T-cell (primary cell): ENCODE data around the gene ATOX1. TPM values are rescaled to one million over a fixed set of nuclear protein-coding genes. Genes with fewer than 3 reads are reported as not detected.

Source experiments
- ATAC-seq, 4 experiments: fragments of 200-7000 bp in 3 of 4; fragments of 150-1000 bp in 1 of 4; cut with Tn5 transposase; replicated peaks in 1 of 4; 1 replicate in 3 of 4; 2 replicates in 1 of 4; pipeline ENCODE4 v1.10.0; 2021; ENCODE audit warnings: moderate library complexity in 3 of 4, mild to moderate bottlenecking in 2 of 4, moderate number of reproducible peaks in 1 of 4
- CTCF ChIA-PET, 2 donors: fragments of 300-600 bp; sonication (Branson Sonifier 250); formaldehyde crosslinking; loops; one replicate each; lab custom pipeline; 2022; ENCODE audit warnings: antibody characterized with exemption in 2 of 2; lab: Charles Lee
- POLR2A ChIA-PET, 2 donors: fragments of 300-600 bp; sonication (Branson Sonifier 250); formaldehyde crosslinking; loops; one replicate each; lab custom pipeline; 2022; ENCODE audit warnings: antibody characterized with exemption in 2 of 2; lab: Charles Lee
- DNase-seq, 35 experiments: peaks; one replicate each; pipeline versions ENCODE4 v3.0.0 to v3.0.0-alpha.2; 2013 to 2023
- H3K27ac ChIP-seq: one replicate; pipeline ENCODE4 v1.5.1; 2013; ENCODE audit warnings: low read length
- H3K27me3 ChIP-seq, 2 experiments: replicated peaks in 1 of 2; 1 replicate in 1 of 2; 2 replicates in 1 of 2; pipeline versions ENCODE4 v1.6.1 to v1.7.0; 2013; ENCODE audit warnings: low read length in 1 of 2, mixed read lengths in 1 of 2; ENCODE audit not compliant: control insufficient read depth in 2 of 2, insufficient read depth in 2 of 2; ENCODE audit errors: extremely low read depth in 1 of 2
- H3K36me3 ChIP-seq, 2 donors: 1 replicate in 1 of 2; 2 replicates in 1 of 2; pipeline versions ENCODE4 v1.6.1 to v1.7.0; 2013; ENCODE audit warnings: low read length in 1 of 2; ENCODE audit not compliant: control insufficient read depth in 2 of 2, insufficient read depth in 1 of 2; ENCODE audit errors: extremely low read depth in 1 of 2
- H3K4me1 ChIP-seq, 2 experiments: 1 replicate in 1 of 2; 2 replicates in 1 of 2; pipeline versions ENCODE4 v1.6.1 to v1.7.0; 2013; ENCODE audit warnings: low read length in 2 of 2, mixed read lengths in 1 of 2; ENCODE audit not compliant: insufficient read depth in 2 of 2, control insufficient read depth in 1 of 2; ENCODE audit errors: extremely low read depth in 1 of 2
- H3K4me3 ChIP-seq, 2 donors: 1 replicate in 1 of 2; 2 replicates in 1 of 2; pipeline versions ENCODE4 v1.5.1 to v1.7.0; 2013; ENCODE audit warnings: mild to moderate bottlenecking in 2 of 2, low read length in 1 of 2, moderate library complexity in 1 of 2; ENCODE audit not compliant: control insufficient read depth in 1 of 2; ENCODE audit errors: extremely low read depth in 1 of 2
- H3K9me3 ChIP-seq: 2 replicates; pipeline ENCODE4 v1.7.0; 2013
- H3K27ac Mint-ChIP-seq, 2 donors: one replicate each; pipeline ENCODE4 v1.8.0; 2020 to 2021; ENCODE audit warnings: mild to moderate bottlenecking in 2 of 2, mixed read lengths in 2 of 2
- H3K27me3 Mint-ChIP-seq, 2 donors: one replicate each; pipeline ENCODE4 v1.8.0; 2021 to 2022; ENCODE audit warnings: mixed read lengths in 2 of 2
- H3K36me3 Mint-ChIP-seq: one replicate; pipeline ENCODE4 v1.8.0; 2021; ENCODE audit warnings: mixed read lengths
- H3K4me1 Mint-ChIP-seq, 3 donors: one replicate each; pipeline ENCODE4 v1.8.0; 2020 to 2022; ENCODE audit warnings: mixed read lengths in 3 of 3, mild to moderate bottlenecking in 1 of 3
- H3K4me3 Mint-ChIP-seq, 3 donors: one replicate each; pipeline ENCODE4 v1.8.0; 2020 to 2022; ENCODE audit warnings: mild to moderate bottlenecking in 3 of 3, mixed read lengths in 3 of 3, moderate library complexity in 3 of 3
- H3K9me3 Mint-ChIP-seq, 3 donors: one replicate each; pipeline ENCODE4 v1.8.0; 2020 to 2022; ENCODE audit warnings: mixed read lengths in 3 of 3
- WGBS: methylation state at CpG from one replicate; pipeline ENCODE4 v1.1.5; 2013; ENCODE audit warnings: missing lambda C conversion rate; ENCODE audit not compliant: insufficient coverage; 5-methylcytosine and 5-hydroxymethylcytosine counted together
- total RNA-seq, 35 experiments: library from RNA in 6 of 35; stranded (reverse) in 6 of 35; fragments of 120-200 nt in 1 of 35; gene quantifications; one replicate each; pipeline versions ENCODE4 v1.2.1 to v1.2.4 and lab custom pipeline; 2013 to 2026

Gene ATOX1
- total RNA-seq, 5 donors from 2014 or later (not counting 1 experiment from before 2014, with no cell fraction given): 21.4 to 33.8 (median 30.9) TPM

- CTCF ChIA-PET: interaction anchor here in 1 of 2 donors (0.9 to 1.8 kb wide), 2 partner anchors 14 to 17 kb away, joined by 3 read pairs; no protein-coding TSS in a partner anchor
- H3K4me1 Mint-ChIP-seq: peaks cover 0 to 2% (median 0%) of the 10 kb centered on the region in 3 donors
- H3K27ac Mint-ChIP-seq: no peak overlapping the region
- Histone ChIP-seq H3K9me3 (no peaks in the 10 kb centered on the region), H3K4me3 (no peak overlapping the region), H3K4me1 (no peaks in the 10 kb centered on the region), H3K36me3 (no peaks in the 10 kb centered on the region), H3K27me3 (no peaks in the 10 kb centered on the region), H3K27ac (no peak overlapping the region)
- H3K4me3 Mint-ChIP-seq: no peak overlapping the region
- ATAC-seq: no peak
- DNase-seq: no peak
- H3K9me3 Mint-ChIP-seq: no peaks in the 10 kb centered on the region
- H3K27me3 Mint-ChIP-seq: no peaks in the 10 kb centered on the region
- H3K36me3 Mint-ChIP-seq: peaks cover 5% of the 10 kb centered on the region
- POLR2A ChIA-PET: interaction anchor here in 1 of 2 donors (0.7 kb wide), 1 partner anchor 13 kb away, joined by 4 read pairs; no protein-coding TSS in a partner anchor
These were observed 36.5 kb downstream of the ATOX1 start for GRCh38 chr5:151721812-151722391.

GRCh38 chr5:151721087-151721646, 37.3 kb downstream of the ATOX1 start:
- no peak for ATAC-seq
- POLR2A ChIA-PET: no interaction called here
- H3K27ac Mint-ChIP-seq: no peak overlapping the region

GRCh38 chr5:151720215-151720614, 38.2 kb downstream of the ATOX1 start:
- no peak overlapping the region for H3K4me3 ChIP-seq
- no peaks in the 10 kb centered on the region for H3K9me3 ChIP-seq
- H3K4me1 Mint-ChIP-seq: peaks cover 0 to 2% (median 0%) of the 10 kb centered on the region in 3 donors
- H3K27me3 ChIP-seq: no peaks in the 10 kb centered on the region
- ChIA-PET CTCF (interaction anchor here in 1 of 2 donors (1.8 kb wide), 1 partner anchor 13 kb away, joined by 3 read pairs; no protein-coding TSS in a partner anchor), POLR2A (no interaction called here)
- no peaks in the 10 kb centered on the region for H3K27me3 Mint-ChIP-seq
- WGBS: 75% methylated on average over 1 of the region's 2 CpGs
- no peak overlapping the region for H3K27ac ChIP-seq
- no peaks in the 10 kb centered on the region for H3K4me1 ChIP-seq
- no peaks in the 10 kb centered on the region for H3K9me3 Mint-ChIP-seq
- ATAC-seq (no peak), DNase-seq (no peak)
- peaks cover 7% of the 10 kb centered on the region for H3K36me3 Mint-ChIP-seq
- H3K27ac Mint-ChIP-seq: no peak overlapping the region
- no peak overlapping the region for H3K4me3 Mint-ChIP-seq
- H3K36me3 ChIP-seq: no peaks in the 10 kb centered on the region

More at GRCh38 chr5:151721087-151721646, 37.3 kb downstream of the ATOX1 start:
- Mint-ChIP-seq H3K4me1 (peaks cover 0 to 2% (median 0%) of the 10 kb centered on the region in 3 donors), H3K9me3 (no peaks in the 10 kb centered on the region), H3K27me3 (no peaks in the 10 kb centered on the region), H3K4me3 (no peak overlapping the region), H3K36me3 (peaks cover 5% of the 10 kb centered on the region)
- Histone ChIP-seq H3K27me3 (no peaks in the 10 kb centered on the region), H3K27ac (no peak overlapping the region), H3K9me3 (no peaks in the 10 kb centered on the region), H3K4me3 (no peak overlapping the region), H3K4me1 (no peaks in the 10 kb centered on the region), H3K36me3 (no peaks in the 10 kb centered on the region)
- WGBS: 50% methylated on average over 1 of the region's 3 CpGs
- CTCF ChIA-PET: interaction anchor here in 1 of 2 donors (0.5 to 1.8 kb wide), 3 partner anchors 14 to 300 kb away, joined by 3 read pairs; no protein-coding TSS in a partner anchor
- no peak for DNase-seq

- ATAC-seq (no peak), DNase-seq (peak in 1 of 35 experiments; percentile 11)
- POLR2A ChIA-PET: interaction anchor here in 1 of 2 donors (0.6 kb wide), 1 partner anchor 9 kb away, joined by 5 read pairs; no protein-coding TSS in a partner anchor
- H3K4me3 ChIP-seq: no peak overlapping the region
- Mint-ChIP-seq H3K36me3 (peaks cover 8% of the 10 kb centered on the region), H3K27ac (no peak overlapping the region), H3K4me1 (peaks cover 0 to 2% (median 0%) of the 10 kb centered on the region in 3 donors), H3K27me3 (peaks cover 0 to 4% of the 10 kb centered on the region in 2 donors), H3K4me3 (no peak overlapping the region), H3K9me3 (no peaks in the 10 kb centered on the region)
- 100% methylated on average over 1 of the region's 6 CpGs for WGBS
- CTCF ChIA-PET: no interaction called here
- H3K9me3 ChIP-seq: no peaks in the 10 kb centered on the region
- H3K27ac ChIP-seq: no peak overlapping the region
- no peaks in the 10 kb centered on the region for H3K27me3 ChIP-seq
- H3K36me3 ChIP-seq: no peaks in the 10 kb centered on the region
- H3K4me1 ChIP-seq: no peaks in the 10 kb centered on the region
These were observed 39.0 kb downstream of the ATOX1 start for GRCh38 chr5:151719228-151720000.

GRCh38 chr5:151718646-151719045, 39.8 kb downstream of the ATOX1 start:
- peaks cover 0 to 2% (median 0%) of the 10 kb centered on the region in 3 donors for H3K4me1 Mint-ChIP-seq
- no peaks in the 10 kb centered on the region for H3K9me3 Mint-ChIP-seq
- no peak for ATAC-seq
- H3K36me3 ChIP-seq: no peaks in the 10 kb centered on the region
- no peak overlapping the region for H3K27ac ChIP-seq
- WGBS: 73% methylated on average over 3 of the region's 3 CpGs
- H3K27me3 ChIP-seq: no peaks in the 10 kb centered on the region
- CTCF ChIA-PET: no interaction called here
- DNase-seq: no peak
- H3K36me3 Mint-ChIP-seq: peaks cover 7% of the 10 kb centered on the region
- no peaks in the 10 kb centered on the region for H3K4me1 ChIP-seq
- peaks cover 0 to 4% of the 10 kb centered on the region in 2 donors for H3K27me3 Mint-ChIP-seq
- H3K27ac Mint-ChIP-seq: no peak overlapping the region
- H3K4me3 ChIP-seq: no peak overlapping the region
- H3K9me3 ChIP-seq: no peaks in the 10 kb centered on the region
- no peak overlapping the region for H3K4me3 Mint-ChIP-seq
- POLR2A ChIA-PET: no interaction called here

GRCh38 chr5:151718153-151718552, 40.3 kb downstream of the ATOX1 start:
- Histone ChIP-seq H3K4me1 (no peaks in the 10 kb centered on the region), H3K9me3 (no peaks in the 10 kb centered on the region), H3K4me3 (no peak overlapping the region), H3K27me3 (no peaks in the 10 kb centered on the region), H3K27ac (no peak overlapping the region), H3K36me3 (no peaks in the 10 kb centered on the region)
- no peak overlapping the region for H3K4me3 Mint-ChIP-seq
- no CpG with 5 or more reads among the region's 2 CpGs for WGBS
- peaks cover 7% of the 10 kb centered on the region for H3K36me3 Mint-ChIP-seq
- CTCF ChIA-PET: no interaction called here
- H3K27ac Mint-ChIP-seq: no peak overlapping the region
- H3K4me1 Mint-ChIP-seq: peaks cover 0 to 2% (median 0%) of the 10 kb centered on the region in 3 donors
- POLR2A ChIA-PET: no interaction called here
- no peaks in the 10 kb centered on the region for H3K9me3 Mint-ChIP-seq
- DNase-seq (no peak), ATAC-seq (no peak)
- H3K27me3 Mint-ChIP-seq: peaks cover 1 to 4% of the 10 kb centered on the region in 2 donors
